Astrocyte (in vitro differentiated cells and primary cell): ENCODE data around the gene SLC45A2. TPM values are rescaled to one million over a fixed set of nuclear protein-coding genes. Genes with fewer than 3 reads are reported as not detected.

Experiments
- DNase-seq: peaks from one replicate; pipeline ENCODE4 v3.0.0-alpha.2; 2010; ENCODE audit warnings: low read depth
- FAIRE-seq: peaks from 2 replicates; lab custom pipeline; 2011; peaks lifted over from hg19 to GRCh38; lab: Jason Lieb, UNC
- H2AFZ ChIP-seq: 2 replicates; pipeline ENCODE4 v1.6.0; 2012; ENCODE audit warnings: low read depth, low read length, inconsistent platforms
- H3K27ac ChIP-seq: 2 replicates; pipeline ENCODE4 v1.5.1; 2011; ENCODE audit warnings: low read depth, low read length, inconsistent platforms
- H3K27me3 ChIP-seq: 2 replicates; pipeline ENCODE4 v1.6.0; 2011; ENCODE audit warnings: low read length, inconsistent platforms; ENCODE audit not compliant: insufficient read depth
- H3K36me3 ChIP-seq: 2 replicates; pipeline ENCODE4 v1.5.1; 2011; ENCODE audit warnings: low read length, inconsistent platforms; ENCODE audit not compliant: insufficient read depth
- H3K4me1 ChIP-seq: 2 replicates; pipeline ENCODE4 v1.5.1; 2011; ENCODE audit warnings: low read length, inconsistent platforms; ENCODE audit not compliant: insufficient read depth
- H3K4me2 ChIP-seq: 2 replicates; pipeline ENCODE4 v1.6.0; 2012; ENCODE audit warnings: low read length, inconsistent platforms
- H3K4me3 ChIP-seq: 2 replicates; pipeline ENCODE4 v1.5.1; 2011; ENCODE audit warnings: low read depth, mild to moderate bottlenecking, low read length, inconsistent platforms; ENCODE audit not compliant: insufficient read depth
- H3K79me2 ChIP-seq: 2 replicates; pipeline ENCODE4 v1.6.0; 2012; ENCODE audit warnings: mild to moderate bottlenecking, low read length, inconsistent platforms; ENCODE audit not compliant: insufficient read depth
- H3K9ac ChIP-seq: 2 replicates; pipeline ENCODE4 v1.6.0; 2012; ENCODE audit warnings: mild to moderate bottlenecking, low read length, inconsistent platforms
- H3K9me3 ChIP-seq: 2 replicates; pipeline ENCODE4 v1.5.1; 2012; ENCODE audit warnings: low read depth, mild to moderate bottlenecking, low read length, inconsistent platforms; ENCODE audit not compliant: insufficient read depth
- H4K20me1 ChIP-seq: 2 replicates; pipeline ENCODE4 v1.6.0; 2012; ENCODE audit warnings: low read length, inconsistent platforms; ENCODE audit not compliant: insufficient read depth
- H3K27ac Mint-ChIP-seq: one replicate; pipeline ENCODE4 v1.8.0; 2021; ENCODE audit warnings: mild to moderate bottlenecking, mixed read lengths; ENCODE audit not compliant: unreplicated experiment
- H3K27me3 Mint-ChIP-seq: one replicate; pipeline ENCODE4 v1.8.0; 2021; ENCODE audit warnings: low read depth, mixed read lengths; ENCODE audit not compliant: unreplicated experiment
- H3K36me3 Mint-ChIP-seq: one replicate; pipeline ENCODE4 v1.8.0; 2021; ENCODE audit warnings: low read depth, mixed read lengths; ENCODE audit not compliant: unreplicated experiment
- H3K4me1 Mint-ChIP-seq: one replicate; pipeline ENCODE4 v1.8.0; 2021; ENCODE audit warnings: low read depth, mixed read lengths; ENCODE audit not compliant: unreplicated experiment
- H3K4me3 Mint-ChIP-seq: one replicate; pipeline ENCODE4 v1.8.0; 2021; ENCODE audit warnings: mild to moderate bottlenecking, moderate library complexity, mixed read lengths; ENCODE audit not compliant: unreplicated experiment
- H3K9me3 Mint-ChIP-seq: one replicate; pipeline ENCODE4 v1.8.0; 2021; ENCODE audit warnings: mild to moderate bottlenecking, mixed read lengths; ENCODE audit not compliant: unreplicated experiment
- CTCF ChIP-seq: IDR thresholded peaks from 2 replicates; pipeline ENCODE4 v1.5.1; 2011; ENCODE audit warnings: low read depth, mild to moderate bottlenecking, inconsistent platforms, low read length, moderate library complexity; ENCODE audit not compliant: insufficient read depth
- EZH2 ChIP-seq: IDR thresholded peaks from 2 replicates; pipeline ENCODE4 v1.6.1; 2012; ENCODE audit warnings: mild to moderate bottlenecking, low read length, inconsistent platforms; ENCODE audit not compliant: insufficient read depth
- total RNA-seq: library from RNA; stranded (reverse); gene quantifications from 2 replicates; pipeline ENCODE4 v1.2.1, GENCODE V29; 2021

SLC45A2 gene
- total RNA-seq, 1 donor from 2014 or later: 0.98 TPM

GRCh38 chr5:34015120-34015822 is 30.8 kb upstream of the SLC45A2 start:
- TF ChIP-seq EZH2: no peak
- TF ChIP-seq CTCF: no peak
- FAIRE-seq (no peak), DNase-seq (no peak)
- Mint-ChIP-seq H3K4me3 (no peak overlapping the region), H3K36me3 (no peaks in the 10 kb centered on the region), H3K9me3 (no peaks in the 10 kb centered on the region), H3K4me1 (no peaks in the 10 kb centered on the region), H3K27me3 (no peaks in the 10 kb centered on the region), H3K27ac (no peak overlapping the region)
- Histone ChIP-seq H3K4me3 (no peak overlapping the region), H3K9me3 (no peaks in the 10 kb centered on the region), H2AFZ (no peak overlapping the region), H3K27me3 (no peaks in the 10 kb centered on the region), H3K27ac (no peak overlapping the region), H3K79me2 (no peaks in the 10 kb centered on the region), H3K4me1 (no peaks in the 10 kb centered on the region), H3K4me2 (no peak overlapping the region), H4K20me1 (no peaks in the 10 kb centered on the region), H3K9ac (no peak overlapping the region), H3K36me3 (no peaks in the 10 kb centered on the region)

- no peak overlapping the region for H3K4me3 ChIP-seq
- H2AFZ ChIP-seq: no peak overlapping the region
- no peaks in the 10 kb centered on the region for H4K20me1 ChIP-seq
- H3K4me3 Mint-ChIP-seq: no peak overlapping the region
- no peaks in the 10 kb centered on the region for H3K27me3 Mint-ChIP-seq
- H3K79me2 ChIP-seq: no peaks in the 10 kb centered on the region
- no peaks in the 10 kb centered on the region for H3K36me3 ChIP-seq
- no peaks in the 10 kb centered on the region for H3K9me3 Mint-ChIP-seq
- no peak overlapping the region for H3K4me2 ChIP-seq
- H3K27me3 ChIP-seq: no peaks in the 10 kb centered on the region
- H3K4me1 ChIP-seq: no peaks in the 10 kb centered on the region
- H3K27ac Mint-ChIP-seq: no peak overlapping the region
- H3K36me3 Mint-ChIP-seq: no peaks in the 10 kb centered on the region
- no peak overlapping the region for H3K27ac ChIP-seq
- no peak for DNase-seq
- FAIRE-seq: no peak
- no peak overlapping the region for H3K9ac ChIP-seq
- H3K4me1 Mint-ChIP-seq: peaks cover under 1% of the 10 kb centered on the region
- H3K9me3 ChIP-seq: no peaks in the 10 kb centered on the region
- TF ChIP-seq CTCF: no peak
- TF ChIP-seq EZH2: no peak
These were observed 30.1 kb upstream of the SLC45A2 start for GRCh38 chr5:34014626-34015025.

- DNase-seq: no peak
- no peak for FAIRE-seq
- no peaks in the 10 kb centered on the region for H3K27me3 Mint-ChIP-seq
- Histone ChIP-seq H3K9me3 (no peaks in the 10 kb centered on the region), H3K4me2 (no peak overlapping the region), H2AFZ (no peak overlapping the region), H3K27ac (no peak overlapping the region), H3K4me1 (no peaks in the 10 kb centered on the region), H3K36me3 (no peaks in the 10 kb centered on the region), H4K20me1 (no peaks in the 10 kb centered on the region), H3K27me3 (no peaks in the 10 kb centered on the region), H3K4me3 (no peak overlapping the region), H3K9ac (no peak overlapping the region), H3K79me2 (no peaks in the 10 kb centered on the region)
- TF ChIP-seq CTCF: no peak
- no peak for TF ChIP-seq EZH2
- no peak overlapping the region for H3K27ac Mint-ChIP-seq
- H3K9me3 Mint-ChIP-seq: no peaks in the 10 kb centered on the region
- H3K36me3 Mint-ChIP-seq: no peaks in the 10 kb centered on the region
- peaks cover 6% of the 10 kb centered on the region for H3K4me1 Mint-ChIP-seq
- H3K4me3 Mint-ChIP-seq: no peak overlapping the region
These were observed 29.1 kb upstream of the SLC45A2 start for GRCh38 chr5:34013547-34013946.
